Hematopoietic multipotent progenitor cell (in vitro differentiated cells): ENCODE measurements around the gene SHISA8. TPM values are rescaled to one million over a fixed set of nuclear protein-coding genes. Genes with fewer than 3 reads are reported as not detected.
A peak's percentile ranks its signal among the peaks of the same experiment; 100 is the strongest.

ENCODE experiments used
- DNase-seq, 3 donors: peaks; one replicate each; pipeline ENCODE4 v3.0.0-alpha.2; 2011 to 2015; ENCODE audit warnings: low read depth in 2 of 3, low spot score in 2 of 3
- total RNA-seq: library from RNA; depleted of rRNA; stranded (reverse); fragments of >200 nt; gene quantifications from one replicate; pipeline ENCODE4 v1.2.3, GENCODE V29; 2012

SHISA8 gene
- total RNA-seq, 1 donor = under 0.01 TPM

GRCh38 chr22:41934284-41935014 lies 19.6 kb upstream of the SHISA8 start:
- no peak for DNase-seq

- peak in 1 of 3 donors; percentile 67 for DNase-seq
These were observed 18.7 kb upstream of the SHISA8 start for GRCh38 chr22:41933411-41934177.

- no peak for DNase-seq
These were observed 17.5 kb upstream of the SHISA8 start for GRCh38 chr22:41932353-41932752.

DNA sequence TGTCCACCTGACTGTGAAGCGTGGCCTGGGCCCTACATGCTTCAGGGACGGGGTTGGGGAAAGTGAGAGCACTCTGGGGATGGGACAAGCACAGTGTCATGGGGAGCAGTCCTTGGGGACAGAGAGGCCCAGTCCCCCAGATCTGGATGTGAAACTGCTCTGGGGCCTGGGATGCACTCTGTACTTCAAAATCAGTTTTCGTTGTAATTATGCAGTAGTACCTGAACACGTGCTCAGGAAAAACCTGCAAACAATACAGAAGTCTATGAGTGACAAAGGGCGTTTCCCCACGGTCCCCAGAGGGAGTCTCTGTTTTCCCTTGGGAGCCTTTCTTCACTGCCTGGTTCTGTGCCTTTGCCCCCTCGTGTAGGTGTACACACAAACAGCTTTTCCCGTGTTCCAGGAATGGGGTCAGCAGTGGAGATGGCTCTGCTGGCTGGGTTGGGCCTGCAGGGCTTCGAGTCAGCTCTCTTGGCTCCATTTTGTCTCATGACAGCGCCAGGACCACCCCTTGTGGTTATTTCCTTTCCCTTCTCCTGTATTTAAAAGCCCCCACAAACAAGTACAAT lies 16.9 kb upstream of the SHISA8 start:
- DNase-seq = no peak

- no peak for DNase-seq
These were observed 14.5 kb upstream of the SHISA8 start for GRCh38 chr22:41929418-41929810.

- no peak for DNase-seq
These were observed 13.9 kb upstream of the SHISA8 start for GRCh38 chr22:41928593-41929417.

DNA sequence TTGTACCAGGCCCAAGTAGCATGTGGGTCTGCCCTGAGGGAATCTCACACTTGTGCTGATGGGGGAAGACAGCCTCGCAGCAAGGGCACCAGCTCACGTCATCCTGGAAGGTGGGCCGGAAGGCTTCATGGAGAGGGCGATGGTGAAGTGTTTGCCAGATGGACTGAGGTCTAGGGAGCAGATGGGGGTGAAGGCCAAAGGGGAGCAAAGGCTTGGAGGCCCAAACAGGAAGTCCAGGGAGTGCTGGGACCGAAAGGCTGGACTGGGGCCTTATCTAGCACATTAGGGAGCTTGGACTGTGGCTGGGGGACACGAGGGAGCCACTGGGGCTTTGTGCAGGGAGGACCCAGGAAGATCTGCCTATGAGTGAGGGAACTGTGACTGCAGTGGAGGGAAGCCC lies 12.9 kb upstream of the SHISA8 start:
- no peak for DNase-seq

DNA sequence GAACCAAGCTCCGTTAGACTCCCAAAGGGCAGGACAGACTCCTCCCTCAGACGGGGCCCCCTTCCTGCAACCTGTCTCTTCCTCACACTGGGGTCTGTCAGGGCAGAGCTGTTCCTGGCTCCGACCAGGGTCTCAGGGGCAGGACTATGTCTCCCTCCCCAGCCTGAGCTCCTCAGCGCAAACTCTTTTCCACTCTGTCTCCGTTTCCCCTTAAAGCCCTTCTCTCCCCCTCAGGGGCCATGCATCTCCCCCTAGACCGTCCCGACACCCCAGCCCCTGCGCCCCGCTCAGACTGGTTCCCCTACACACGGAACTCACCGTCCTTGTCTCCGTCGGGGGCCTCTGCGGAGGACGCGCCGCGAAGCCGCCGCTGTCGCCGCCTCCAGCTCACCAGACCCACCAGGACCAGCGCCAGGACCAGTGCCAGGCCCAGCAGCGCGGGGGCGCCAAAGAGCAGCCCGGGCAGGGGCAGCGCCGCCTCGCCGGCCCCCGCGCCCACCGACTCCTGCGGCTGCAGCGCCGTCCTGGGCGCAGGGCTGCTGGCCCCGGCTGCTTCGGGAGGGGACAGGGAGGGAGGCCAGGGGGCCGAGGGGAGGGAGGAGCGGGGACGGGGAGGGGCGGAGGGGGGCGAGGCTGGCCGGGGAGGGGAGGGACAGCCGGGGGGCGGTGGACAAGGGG lies 11.0 kb upstream of the SHISA8 start:
- peak in 2 of 3 donors; percentile 73 for DNase-seq

DNA sequence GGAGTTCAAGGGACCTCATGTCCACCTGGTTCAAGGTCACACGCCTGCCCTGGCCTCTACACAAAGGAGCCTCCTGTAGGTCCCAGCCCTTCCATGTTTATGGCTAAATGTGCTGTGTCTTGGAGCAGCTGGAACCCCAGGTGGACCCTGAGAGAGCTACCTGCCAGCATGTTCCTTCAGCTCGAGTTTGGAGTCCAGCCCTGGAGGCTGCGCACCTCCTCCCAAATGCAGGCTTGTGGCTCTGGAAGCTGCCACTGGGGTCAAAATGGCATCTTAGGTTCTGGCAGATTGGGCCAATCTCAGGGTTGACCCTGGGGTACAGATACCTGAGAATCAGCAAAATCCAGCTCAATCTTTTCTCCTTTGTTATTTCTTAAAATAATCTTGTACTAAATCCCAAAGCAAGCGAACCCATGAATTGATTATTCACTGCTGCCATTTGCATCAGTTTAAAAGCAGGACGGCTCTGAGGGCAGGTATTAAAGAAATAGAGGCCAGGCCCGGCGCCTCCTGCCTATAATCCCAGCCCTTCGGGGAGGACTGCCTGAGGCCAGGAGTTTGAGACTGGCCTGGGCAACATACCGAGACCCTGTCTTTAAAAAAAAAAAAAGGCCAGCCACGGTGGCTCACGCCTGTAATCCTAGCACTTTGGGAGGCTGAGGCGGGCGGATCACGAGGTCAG lies 8.9 kb upstream of the SHISA8 start:
- DNase-seq = no peak

GRCh38 chr22:41922940-41923594 lies 8.2 kb upstream of the SHISA8 start:
- DNase-seq = no peak

DNA sequence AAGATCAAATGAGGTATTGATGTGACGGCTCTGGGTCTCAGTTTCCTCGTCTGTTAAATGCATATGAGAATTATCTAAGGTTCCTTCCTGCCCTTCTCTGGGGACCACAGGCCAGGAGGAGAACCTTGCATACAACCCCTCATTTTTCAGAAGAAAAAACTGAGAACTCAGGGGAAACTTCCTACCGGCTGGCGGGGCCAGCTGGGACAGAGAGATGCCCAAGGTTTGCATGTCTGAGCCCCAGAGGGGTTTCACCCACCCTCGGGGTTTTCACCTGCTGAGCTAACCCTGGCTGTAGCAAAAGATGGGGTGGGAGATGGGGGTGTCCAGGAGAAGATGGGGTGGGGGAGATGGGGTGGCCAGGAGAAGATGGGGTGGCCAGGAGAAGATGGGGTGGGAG lies 7.5 kb upstream of the SHISA8 start:
- DNase-seq = no peak

GRCh38 chr22:41920271-41920976 lies 5.5 kb upstream of the SHISA8 start:
- no peak for DNase-seq

DNA sequence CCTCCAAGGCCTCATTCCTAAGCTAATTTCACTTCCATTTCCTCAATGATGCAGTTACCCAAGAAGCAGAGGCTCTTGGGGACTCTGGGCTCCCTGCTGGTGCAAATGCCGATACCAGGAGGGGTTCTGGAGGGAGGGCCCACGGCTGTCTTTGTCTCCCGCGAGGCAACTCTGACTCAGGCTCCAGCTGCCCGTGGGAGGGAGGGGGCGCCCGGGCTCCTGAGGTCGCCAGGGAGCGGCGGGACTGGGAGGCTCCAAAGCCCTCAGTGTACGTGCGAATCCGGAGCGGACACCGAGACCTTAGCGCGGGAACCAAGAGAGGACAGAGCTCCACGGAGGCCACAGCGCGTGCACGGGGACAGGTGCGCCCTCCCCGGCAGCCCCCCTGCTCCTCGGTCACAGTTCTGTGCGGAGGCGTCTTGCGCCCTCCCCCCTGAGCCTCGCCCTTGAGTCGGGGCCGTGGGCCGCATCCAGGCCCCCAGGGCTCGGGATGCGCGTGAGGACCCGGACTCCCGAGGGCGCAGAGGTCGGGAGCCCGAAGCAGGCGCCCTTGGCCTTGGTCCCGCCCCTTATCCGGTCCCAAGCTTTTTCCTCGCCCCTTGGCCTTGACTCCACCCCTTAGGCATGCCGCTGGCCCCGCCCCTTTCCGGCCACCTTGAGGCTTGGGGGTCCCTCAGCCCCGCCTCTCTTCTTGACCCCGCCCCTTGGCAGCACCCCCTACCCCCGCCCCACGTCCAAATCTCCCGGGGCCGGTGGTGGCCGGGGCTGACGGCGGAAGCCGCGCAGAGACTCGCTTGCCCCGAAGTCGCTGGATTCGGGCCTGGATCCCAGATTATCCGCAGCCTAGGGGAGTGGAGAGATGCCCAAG lies 4.7 kb upstream of the SHISA8 start:
- DNase-seq = peak in 2 of 3 donors; percentile 58 to 70

GRCh38 chr22:41917903-41918791 lies 3.3 kb upstream of the SHISA8 start:
- DNase-seq = peak in 2 of 3 donors; percentile 68 to 77

DNA sequence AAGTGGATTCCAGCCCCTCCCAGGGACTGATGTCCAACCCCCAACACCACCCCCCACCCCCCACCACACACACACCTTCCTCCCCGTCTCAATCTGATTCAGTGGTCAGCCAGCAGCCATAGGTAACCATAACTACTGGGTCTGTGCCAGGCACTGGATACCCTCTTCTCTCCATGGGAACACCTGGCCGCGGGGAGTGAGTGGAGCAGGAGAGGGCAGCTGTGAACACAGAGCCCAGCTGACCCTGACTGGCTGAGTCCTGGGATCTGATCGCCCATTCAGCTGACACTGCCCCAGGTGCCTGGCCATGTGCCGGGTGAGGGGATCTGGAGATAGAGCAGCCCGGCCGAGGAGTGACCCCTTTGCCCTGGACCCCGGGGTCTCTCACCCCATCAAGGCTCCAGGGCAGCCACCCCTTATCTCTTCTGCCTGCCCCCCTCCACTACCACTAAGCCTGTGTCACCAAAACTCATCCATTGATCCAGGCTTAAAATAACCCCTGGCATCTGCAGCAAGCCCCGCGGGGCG lies 2.6 kb upstream of the SHISA8 start:
- no peak for DNase-seq

DNA sequence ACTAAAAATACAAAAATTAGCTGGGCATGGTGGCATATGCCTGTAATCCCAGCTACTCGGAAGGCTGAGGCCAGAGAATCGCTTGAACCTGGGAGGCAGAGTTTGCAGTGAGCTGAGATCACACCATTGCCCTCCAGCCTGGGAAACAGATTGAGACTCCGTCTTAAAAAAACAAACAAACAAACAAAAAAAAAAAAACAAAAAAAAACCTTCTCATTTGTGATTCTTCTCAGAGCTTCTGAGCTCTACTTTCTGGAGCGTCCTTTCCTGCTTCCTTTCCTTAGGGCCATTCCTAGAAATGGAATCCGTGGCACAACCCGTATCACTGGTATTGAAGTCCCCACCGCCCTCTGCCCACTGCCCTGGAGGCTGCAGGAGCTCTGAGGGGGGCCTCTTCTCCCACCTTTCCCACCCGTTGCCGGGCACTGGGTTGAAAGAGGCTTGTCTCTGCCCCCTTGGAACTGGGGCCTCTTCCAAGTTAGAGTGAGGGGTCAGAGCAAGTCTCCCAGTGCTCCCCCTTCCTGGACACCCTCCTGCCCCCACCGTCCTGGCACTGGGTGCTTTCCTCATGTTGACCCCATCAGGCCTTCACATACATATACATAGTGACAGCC lies 2.0 kb upstream of the SHISA8 start:
- DNase-seq = no peak
